K562 (cell line): ENCODE data around the gene PITPNM3. TPM values are rescaled to one million over a fixed set of nuclear protein-coding genes. Genes with fewer than 3 reads are reported as not detected.

Source experiments
- ATAC-seq: fragments of 200-7000 bp; cut with Tn5 transposase; 3 replicates; pipeline ENCODE4 v1.9.1; 2020; ENCODE audit warnings: moderate library complexity
- BruUV-seq: library from RNA; stranded (reverse); fragments of 400-500 nt; replicated peaks from 2 replicates; lab custom pipeline; 2021; lab: Mats Ljungman, UMichigan
- CTCF ChIA-PET: fragments of 300-600 bp; formaldehyde crosslinking; extraction: SDS; loops from one replicate; lab custom pipeline; 2021; ENCODE audit warnings: low intra/inter-chr PET ratio; lab: Yijun Ruan, JAX
- POLR2A ChIA-PET: fragments of 300-600, 350-650 bp; sonication (Branson Sonifier 250); formaldehyde crosslinking; extraction: SDS; loops from one replicate; lab custom pipeline; 2021; ENCODE audit warnings: antibody characterized with exemption, inconsistent platforms; lab: Yijun Ruan, JAX
- DNase-seq, 4 experiments: peaks; one replicate each; pipeline versions ENCODE4 v3.0.0 to v3.0.0-alpha.2; 2011 to 2018; ENCODE audit warnings: low spot score in 3 of 4, mixed read lengths in 3 of 4; ENCODE audit errors: extremely low read depth in 1 of 4
- FAIRE-seq: peaks from 2 replicates; lab custom pipeline; 2011; peaks lifted over from hg19 to GRCh38; lab: Jason Lieb, UNC
- H2AFZ ChIP-seq: 2 replicates; pipeline ENCODE4 v1.6.0; 2011; ENCODE audit warnings: low read depth, low read length, control low read depth, inconsistent platforms
- H3K27ac ChIP-seq: fragments of 200-600 bp; 3 replicates; pipeline ENCODE4 v1.8.0; 2011; ENCODE audit warnings: low read depth, mild to moderate bottlenecking, control low read depth, inconsistent platforms, low read length, moderate library complexity, mixed read lengths; ENCODE audit errors: extremely low read depth
- H3K27me3 ChIP-seq, 2 experiments: fragments of 300-600 bp in 1 of 2; 2 replicates in 1 of 2; 3 replicates in 1 of 2; pipeline versions ENCODE4 v1.6.0 to v1.8.0; 2011; ENCODE audit warnings: inconsistent platforms in 2 of 2, low read length in 2 of 2, mild to moderate bottlenecking in 1 of 2, mixed read lengths in 1 of 2, moderate library complexity in 1 of 2; ENCODE audit not compliant: control insufficient read depth in 2 of 2, insufficient read depth in 2 of 2
- H3K36me3 ChIP-seq: fragments of 300-600 bp; 3 replicates; pipeline ENCODE4 v1.8.0; 2011; ENCODE audit warnings: mild to moderate bottlenecking, low read length, inconsistent platforms; ENCODE audit not compliant: control insufficient read depth, insufficient read depth
- H3K4me1 ChIP-seq, 2 experiments: fragments of 200-600 bp in 1 of 2; replicated peaks in 1 of 2; 2 replicates in 1 of 2; 3 replicates in 1 of 2; pipeline versions ENCODE4 v1.5.1 to v1.8.0; 2011; ENCODE audit warnings: inconsistent platforms in 2 of 2, low read length in 2 of 2, mild to moderate bottlenecking in 1 of 2, mixed read lengths in 1 of 2, moderate library complexity in 1 of 2; ENCODE audit not compliant: control insufficient read depth in 2 of 2, insufficient read depth in 2 of 2
- H3K4me2 ChIP-seq: 2 replicates; pipeline ENCODE4 v1.6.1; 2011; ENCODE audit warnings: low read length, control low read depth, inconsistent platforms, mixed read lengths; ENCODE audit not compliant: insufficient read depth
- H3K4me3 ChIP-seq: fragments of 200-600 bp; sonication (generic), shearing (Covaris generic); 2 replicates; pipeline ENCODE4 v1.5.1; 2016; ENCODE audit warnings: control low read depth, inconsistent platforms
- H3K79me2 ChIP-seq: fragments of 200-600 bp; 3 replicates; pipeline ENCODE4 v1.8.0; 2011; ENCODE audit warnings: low read length, inconsistent platforms; ENCODE audit not compliant: control insufficient read depth, insufficient read depth
- H3K9ac ChIP-seq, 2 experiments: 2 replicates each; pipeline versions ENCODE4 v1.6.0 to v1.6.1; 2011; ENCODE audit warnings: low read depth in 2 of 2, low read length in 2 of 2, control low read depth in 1 of 2, inconsistent platforms in 1 of 2, mild to moderate bottlenecking in 1 of 2, mixed read lengths in 1 of 2; ENCODE audit not compliant: insufficient read depth in 1 of 2
- H3K9me1 ChIP-seq: one replicate; pipeline ENCODE4 v1.6.0; 2011; ENCODE audit warnings: inconsistent platforms, mild to moderate bottlenecking, low read length, moderate library complexity; ENCODE audit not compliant: control insufficient read depth, insufficient read depth
- H3K9me3 ChIP-seq: replicated peaks from 2 replicates; pipeline ENCODE4 v1.5.1; 2011; ENCODE audit warnings: low read depth, low read length, inconsistent platforms; ENCODE audit not compliant: control insufficient read depth, insufficient read depth
- H4K20me1 ChIP-seq: replicated peaks from 2 replicates; pipeline ENCODE4 v1.6.1; 2011; ENCODE audit warnings: low read length, inconsistent platforms, mixed read lengths; ENCODE audit not compliant: control insufficient read depth, insufficient read depth
- EP400 ChIP-seq: fragments of 450-650 bp; IDR thresholded peaks from 2 replicates; pipeline ENCODE4 v1.6.1; 2017; ENCODE audit warnings: antibody characterized with exemption, mild to moderate bottlenecking, moderate library complexity
- ETV6 ChIP-seq, 3 experiments: fragments of 150-350 bp in 1 of 3; sonication (generic) in 1 of 3; formaldehyde crosslinking in 1 of 3; IDR thresholded peaks; 2 replicates each; pipeline versions ENCODE4 v1.6.1 to v1.8.0; 2014 to 2022; ENCODE audit warnings: borderline replicate concordance in 2 of 3, low read depth in 2 of 3, antibody characterized with exemption in 1 of 3, low read length in 1 of 3, mild to moderate bottlenecking in 1 of 3, missing genetic modification reagents in 1 of 3
- JUND ChIP-seq, 2 experiments: IDR thresholded peaks; 2 replicates in 1 of 2; 3 replicates in 1 of 2; pipeline ENCODE4 v1.6.1; 2011; ENCODE audit warnings: borderline replicate concordance in 2 of 2, low read depth in 2 of 2, low read length in 2 of 2, improper control_type of control experiment in 1 of 2, missing biosample characterization in 1 of 2, missing genetic modification characterization in 1 of 2, missing genetic modification reagents in 1 of 2
- NR2F6 ChIP-seq: fragments of 450-650 bp; formaldehyde crosslinking; IDR thresholded peaks from 2 replicates; pipeline ENCODE4 v1.4.0; 2020; ENCODE audit warnings: mild to moderate bottlenecking
- RAD21 ChIP-seq, 2 experiments: fragments of 250-450 bp in 1 of 2; fragments of 450-650 bp in 1 of 2; sonication (Bioruptor Pico) in 1 of 2; formaldehyde crosslinking in 1 of 2; IDR thresholded peaks in 1 of 2; conservative IDR thresholded peaks in 1 of 2; 2 replicates each; pipeline versions ENCODE4 v1.4.0 to v1.8.0; 2020 to 2022; ENCODE audit warnings: mild to moderate bottlenecking in 2 of 2, moderate library complexity in 1 of 2
- RAD51 ChIP-seq: fragments of 450-650 bp; IDR thresholded peaks from 2 replicates; pipeline ENCODE4 v1.7.1; 2016; ENCODE audit warnings: low read depth, mild to moderate bottlenecking, borderline replicate concordance
- RNF2 ChIP-seq: sonication (generic); IDR thresholded peaks from 2 replicates; pipeline ENCODE4 v1.6.1; 2016
- SMC3 ChIP-seq: conservative IDR thresholded peaks from 2 replicates; pipeline ENCODE4 v1.6.1; 2011; ENCODE audit warnings: low read depth, low read length, improper control_type of control experiment; ENCODE audit not compliant: insufficient read depth
- STAT5B ChIP-seq: fragments of 250-450 bp; sonication (Bioruptor Pico); IDR thresholded peaks from 2 replicates; pipeline ENCODE4 v1.8.0; 2021; ENCODE audit warnings: mild to moderate bottlenecking, inconsistent platforms
- THRAP3 ChIP-seq: fragments of 450-650 bp; IDR thresholded peaks from 2 replicates; pipeline ENCODE4 v1.6.1; 2016; ENCODE audit warnings: mild to moderate bottlenecking, inconsistent platforms, borderline replicate concordance
- ZNF583 ChIP-seq: fragments of 250-450 bp; sonication (Bioruptor Pico); IDR thresholded peaks from 2 replicates; pipeline ENCODE4 v1.4.0; 2020
- ZNF699 ChIP-seq: fragments of 250-450 bp; sonication (Bioruptor Pico); IDR thresholded peaks from 2 replicates; pipeline ENCODE4 v1.8.0; 2021; ENCODE audit warnings: mild to moderate bottlenecking, moderate library complexity; ENCODE audit not compliant: insufficient replicate concordance
- WGBS: fragments of 100-300 bp; shearing (Covaris generic); methylation state at CpG from one replicate; pipeline ENCODE4 v1.1.6; 2016; ENCODE audit warnings: low coverage, mixed read lengths; ENCODE audit not compliant: insufficient coverage; ENCODE audit errors: missing lambda C conversion rate; 5-methylcytosine and 5-hydroxymethylcytosine counted together
- in situ Hi-C: fragments of 300-500 bp; cut with MboI; formaldehyde crosslinking; loops from 4 replicates; pipeline ENCODE4 v1.15.0; 2018; ENCODE audit warnings: inconsistent platforms, mixed read lengths
- intact Hi-C: fragments of 100-400 bp; cut with micrococcal nuclease; formaldehyde crosslinking; loops from 2 replicates; pipeline ENCODE4 v1.14.2; 2022
- polyA plus RNA-seq, 8 experiments: library from polyadenylated mRNA; depleted of rRNA in 4 of 8; stranded (reverse) in 5 of 8; unstranded in 3 of 8; fragments of >200 nt; fragmentation: Nextera tagmentation in 2 of 8; fragmentation: Illumina TruSeq in 1 of 8; extraction: Ambion mirVana in 2 of 8; extraction: Trizol in 1 of 8; gene quantifications; 2 replicates each; pipeline versions ENCODE4 v1.2.1 to v1.2.3, GENCODE V29; 2011 to 2014; ENCODE audit warnings: inconsistent platforms in 1 of 8, missing spikeins in 1 of 8
- total RNA-seq, 7 experiments: library from RNA; depleted of rRNA in 6 of 7; stranded (reverse); fragments of >200 nt in 6 of 7; fragmentation: Illumina TruSeq in 2 of 7; extraction: Trizol in 2 of 7; gene quantifications; 2 replicates each; pipeline versions ENCODE4 v1.2.1 to v1.2.3, GENCODE V29; 2011 to 2021; ENCODE audit warnings: low replicate concordance in 1 of 7
- TF ChIP-seq, protein P1 (sequence below): fragments of 250-450 bp; sonication (Bioruptor Pico); IDR thresholded peaks from 2 replicates; pipeline ENCODE4 v1.9.0; 2021; ENCODE audit warnings: mild to moderate bottlenecking
- TF ChIP-seq, protein P2 (sequence below): fragments of 450-650 bp; IDR thresholded peaks from 2 replicates; pipeline ENCODE4 v1.6.1; 2016; ENCODE audit warnings: antibody characterized with exemption
- TF ChIP-seq, protein P3 (sequence below): IDR thresholded peaks from 2 replicates; pipeline ENCODE4 v1.6.1; 2014; ENCODE audit warnings: antibody characterized with exemption
- TF ChIP-seq, protein P4 (sequence below): sonication (generic); formaldehyde crosslinking; IDR thresholded peaks from 2 replicates; pipeline ENCODE4 v1.8.1; 2022; ENCODE audit warnings: missing genetic modification reagents

The PITPNM3 gene
- total and polyA plus RNA-seq, 9 of the 15 experiments (the other 6 are each of a cell fraction or from before 2014, with no cell fraction given), result 0.14 to 0.38 (median 0.22) TPM; not detected in 2

DNA sequence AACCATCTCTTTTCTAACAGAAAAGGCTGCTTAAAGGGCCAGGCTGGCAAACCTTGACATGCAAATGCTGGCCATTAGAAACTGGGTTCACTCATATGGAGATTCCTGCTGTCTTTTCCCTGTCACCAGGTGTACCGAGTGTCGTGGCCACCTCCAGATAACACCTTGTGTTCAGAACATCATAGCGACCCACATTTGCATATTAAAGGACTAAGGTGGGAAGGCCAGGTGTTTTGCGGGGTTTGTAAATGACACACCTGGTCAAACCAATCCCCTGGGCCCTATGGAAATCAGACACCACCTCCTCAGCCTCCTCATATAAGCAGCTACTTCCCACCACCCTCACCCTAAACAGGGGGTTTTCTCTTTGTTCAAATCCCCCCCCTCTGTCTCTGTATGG lies 118.9 kb downstream of the PITPNM3 start (continued):
- TF ChIP-seq ETV6 (IDR thresholded peaks at IDR 0.05; ENCODE audit: borderline replicate concordance in 1 of 2, low read depth in 2 of 2, low read length in 1 of 2) (no peak), ETV6 (CRISPR knock-in tag; IDR thresholded peaks at IDR 0.05; ENCODE audit: borderline replicate concordance) (no peak), EP400 (no peak), NR2F6 (CRISPR knock-in tag) (no peak), ZNF583 (CRISPR knock-in tag) (no peak)
- TF ChIP-seq, protein P1, sequence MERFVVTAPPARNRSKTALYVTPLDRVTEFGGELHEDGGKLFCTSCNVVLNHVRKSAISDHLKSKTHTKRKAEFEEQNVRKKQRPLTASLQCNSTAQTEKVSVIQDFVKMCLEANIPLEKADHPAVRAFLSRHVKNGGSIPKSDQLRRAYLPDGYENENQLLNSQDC, result no peak
- TF ChIP-seq, protein P2, sequence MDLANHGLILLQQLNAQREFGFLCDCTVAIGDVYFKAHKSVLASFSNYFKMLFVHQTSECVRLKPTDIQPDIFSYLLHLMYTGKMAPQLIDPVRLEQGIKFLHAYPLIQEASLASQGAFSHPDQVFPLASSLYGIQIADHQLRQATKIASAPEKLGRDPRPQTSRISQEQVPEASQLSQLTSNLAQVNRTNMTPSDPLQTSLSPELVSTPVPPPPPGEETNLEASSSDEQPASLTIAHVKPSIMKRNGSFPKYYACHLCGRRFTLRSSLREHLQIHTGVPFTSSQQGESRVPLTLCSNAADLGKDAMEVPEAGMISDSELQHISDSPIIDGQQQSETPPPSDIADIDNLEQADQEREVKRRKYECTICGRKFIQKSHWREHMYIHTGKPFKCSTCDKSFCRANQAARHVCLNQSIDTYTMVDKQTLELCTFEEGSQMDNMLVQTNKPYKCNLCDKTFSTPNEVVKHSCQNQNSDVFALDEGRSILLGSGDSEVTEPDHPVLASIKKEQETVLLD, result no peak
- TF ChIP-seq, all 486 proteins: peak for 0

DNA sequence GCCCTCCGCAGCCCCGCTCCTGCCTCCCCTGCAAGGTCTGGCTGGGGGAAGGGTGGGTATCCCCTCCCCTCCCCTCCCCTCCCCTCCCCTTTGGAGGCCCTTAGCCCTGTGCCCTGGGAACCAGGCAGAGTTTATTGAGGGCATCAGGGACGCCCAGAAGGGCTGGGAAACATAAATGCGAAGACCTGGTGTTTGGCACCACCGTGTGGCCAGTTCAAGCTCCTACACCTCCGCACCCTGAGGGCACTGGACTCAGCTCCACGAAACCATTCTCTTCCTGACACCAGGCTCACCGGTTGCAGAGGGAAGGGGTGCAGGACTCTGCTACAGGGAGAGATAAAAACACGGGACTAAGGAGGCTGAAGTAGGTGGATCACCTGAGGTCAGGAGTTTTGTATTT lies 120.4 kb downstream of the PITPNM3 start:
- H3K9me3 ChIP-seq, result no peaks in the 10 kb centered on the region
- no peak overlapping the region for H3K4me3 ChIP-seq
- no peaks in the 10 kb centered on the region for H4K20me1 ChIP-seq
- H3K4me2 ChIP-seq, result no peak overlapping the region
- no peaks in the 10 kb centered on the region for H3K9me1 ChIP-seq
- ChIA-PET POLR2A (interaction anchor here (0.8 to 1.1 kb wide), 3 partner anchors 10 to 968 kb away, joined by 3 to 5 read pairs (median 4); no protein-coding TSS in a partner anchor), CTCF (interaction anchor here (0.6 to 1.0 kb wide), 3 partner anchors 23 to 844 kb away, joined by 3 read pairs; no protein-coding TSS in a partner anchor)
- ATAC-seq, result peak; percentile 95
- in situ Hi-C loops (loop anchor here (25.0 kb wide), 1 partner anchor 1199 kb away; the partner anchor contains the start of gene SCIMP), intact Hi-C loops (no loop called here)
- H3K27ac ChIP-seq, result no peak overlapping the region
- no peaks in the 10 kb centered on the region for H3K79me2 ChIP-seq
- peak; percentile 63 to 70 (median 66) for DNase-seq
- peaks cover 0 to 10% of the 10 kb centered on the region in 2 experiments; a peak in 1 of 5 replicates for H3K27me3 ChIP-seq
- FAIRE-seq, result peak; percentile 81
- H3K9ac ChIP-seq, result no peak overlapping the region
- WGBS, result 6% methylated on average over 6 of the region's 9 CpGs
- H3K36me3 ChIP-seq, result no peaks in the 10 kb centered on the region
- no peak overlapping the region for H2AFZ ChIP-seq
- no TSS peak for BruUV-seq
- peaks cover 0 to 4% of the 10 kb centered on the region in 2 experiments; a peak in 1 of 5 replicates for H3K4me1 ChIP-seq
- 0 out of 2 replicates have a peak, but pooled peaks have one; percentile 10 for TF ChIP-seq JUND (IDR thresholded peaks at IDR 0.05; ENCODE audit: borderline replicate concordance, low read depth, low read length)
- TF ChIP-seq JUND (tag; IDR thresholded peaks at IDR 0.05; ENCODE audit: borderline replicate concordance, low read depth, low read length), result no peak
- TF ChIP-seq, protein P3, sequence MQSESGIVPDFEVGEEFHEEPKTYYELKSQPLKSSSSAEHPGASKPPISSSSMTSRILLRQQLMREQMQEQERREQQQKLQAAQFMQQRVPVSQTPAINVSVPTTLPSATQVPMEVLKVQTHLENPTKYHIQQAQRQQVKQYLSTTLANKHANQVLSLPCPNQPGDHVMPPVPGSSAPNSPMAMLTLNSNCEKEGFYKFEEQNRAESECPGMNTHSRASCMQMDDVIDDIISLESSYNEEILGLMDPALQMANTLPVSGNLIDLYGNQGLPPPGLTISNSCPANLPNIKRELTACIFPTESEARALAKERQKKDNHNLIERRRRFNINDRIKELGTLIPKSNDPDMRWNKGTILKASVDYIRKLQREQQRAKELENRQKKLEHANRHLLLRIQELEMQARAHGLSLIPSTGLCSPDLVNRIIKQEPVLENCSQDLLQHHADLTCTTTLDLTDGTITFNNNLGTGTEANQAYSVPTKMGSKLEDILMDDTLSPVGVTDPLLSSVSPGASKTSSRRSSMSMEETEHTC, result no peak
- TF ChIP-seq STAT5B, result no peak
- no peak for TF ChIP-seq RAD51
- TF ChIP-seq RAD21 (CRISPR knock-in tag; conservative IDR thresholded peaks at IDR 0.05 in 1 of 2, IDR thresholded peaks at IDR 0.05 in 1 of 2), result peak; percentile 48 to 60
- TF ChIP-seq RNF2, result no peak
- peak; percentile 41; the same call in 1 of the 2 replicates for TF ChIP-seq SMC3
- TF ChIP-seq ZNF699 (CRISPR knock-in tag), result no peak
- TF ChIP-seq THRAP3, result no peak
- TF ChIP-seq, protein P4, sequence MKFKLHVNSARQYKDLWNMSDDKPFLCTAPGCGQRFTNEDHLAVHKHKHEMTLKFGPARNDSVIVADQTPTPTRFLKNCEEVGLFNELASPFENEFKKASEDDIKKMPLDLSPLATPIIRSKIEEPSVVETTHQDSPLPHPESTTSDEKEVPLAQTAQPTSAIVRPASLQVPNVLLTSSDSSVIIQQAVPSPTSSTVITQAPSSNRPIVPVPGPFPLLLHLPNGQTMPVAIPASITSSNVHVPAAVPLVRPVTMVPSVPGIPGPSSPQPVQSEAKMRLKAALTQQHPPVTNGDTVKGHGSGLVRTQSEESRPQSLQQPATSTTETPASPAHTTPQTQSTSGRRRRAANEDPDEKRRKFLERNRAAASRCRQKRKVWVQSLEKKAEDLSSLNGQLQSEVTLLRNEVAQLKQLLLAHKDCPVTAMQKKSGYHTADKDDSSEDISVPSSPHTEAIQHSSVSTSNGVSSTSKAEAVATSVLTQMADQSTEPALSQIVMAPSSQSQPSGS (CRISPR knock-in tag), result no peak
